Activated T-cell treated with anti-CD3 and anti-CD28 coated beads, Interleukin-2, amount 50 U/mL, for 1 hour (primary cell): ENCODE results near the gene SCAPER.
"Not testable (repeated sequence)": the region's sequence is repeated elsewhere in the genome, so short reads cannot be mapped to it uniquely, and the experiment has no call there.

ENCODE experiments used
- DNase-seq: peaks from one replicate; pipeline ENCODE4 v3.0.0-alpha.2; 2020

Gene SCAPER

DNA sequence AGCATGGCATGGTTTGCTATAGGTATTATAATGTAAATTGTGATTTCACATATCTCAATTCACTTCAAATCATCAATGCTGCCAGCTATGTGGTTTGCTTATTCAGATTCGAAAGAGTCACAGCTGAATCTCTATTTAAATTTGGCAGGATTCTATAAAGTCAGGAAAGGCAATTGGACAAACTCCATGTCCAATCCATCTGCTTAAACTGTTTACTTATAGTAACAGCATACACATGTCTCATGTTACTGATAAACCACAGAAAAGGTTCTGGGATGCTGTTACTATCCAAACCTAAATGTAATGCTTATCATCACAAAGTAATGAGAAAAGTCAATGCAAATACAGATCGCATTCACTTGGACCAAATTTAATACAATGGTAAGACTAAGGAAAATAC is 338.9 kb downstream of the SCAPER start:
- DNase-seq, result no peak

DNA sequence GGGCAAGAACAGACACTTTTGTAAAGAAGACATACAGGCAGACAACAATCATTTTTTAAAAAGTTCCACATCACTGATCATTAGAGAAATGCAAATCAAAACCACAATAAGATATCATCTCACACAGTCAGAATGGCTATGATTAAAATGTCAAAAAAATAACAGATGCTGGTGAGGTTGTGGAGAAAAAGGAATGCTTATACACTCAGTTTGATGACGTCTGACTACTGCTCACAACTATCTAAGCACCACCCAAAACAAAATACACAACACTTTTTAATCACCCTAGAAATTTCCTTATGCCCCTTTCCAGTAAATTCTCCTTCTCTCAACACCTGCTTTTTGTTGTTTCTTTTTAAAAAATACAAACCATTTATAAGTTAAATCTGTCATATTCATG is 339.8 kb downstream of the SCAPER start:
- no peak for DNase-seq

DNA sequence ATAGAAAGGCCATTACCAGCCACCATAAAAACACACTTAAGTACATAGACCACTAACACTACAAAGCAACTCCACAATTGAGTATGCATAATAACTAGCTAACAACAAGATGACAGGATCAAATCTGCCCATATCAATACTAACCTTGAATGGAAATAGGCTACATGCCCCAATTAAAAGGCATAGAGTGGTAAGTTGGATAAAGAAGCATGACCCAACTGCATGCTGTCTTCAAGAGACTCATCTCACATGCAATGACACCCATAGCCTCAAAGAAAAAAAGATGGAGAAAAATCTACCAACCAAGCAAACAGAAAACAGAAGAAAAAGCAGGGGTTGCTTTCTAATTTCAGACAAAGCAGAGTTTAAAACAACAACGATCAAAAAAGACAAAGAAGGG is 349.9 kb downstream of the SCAPER start:
- no peak for DNase-seq

DNA sequence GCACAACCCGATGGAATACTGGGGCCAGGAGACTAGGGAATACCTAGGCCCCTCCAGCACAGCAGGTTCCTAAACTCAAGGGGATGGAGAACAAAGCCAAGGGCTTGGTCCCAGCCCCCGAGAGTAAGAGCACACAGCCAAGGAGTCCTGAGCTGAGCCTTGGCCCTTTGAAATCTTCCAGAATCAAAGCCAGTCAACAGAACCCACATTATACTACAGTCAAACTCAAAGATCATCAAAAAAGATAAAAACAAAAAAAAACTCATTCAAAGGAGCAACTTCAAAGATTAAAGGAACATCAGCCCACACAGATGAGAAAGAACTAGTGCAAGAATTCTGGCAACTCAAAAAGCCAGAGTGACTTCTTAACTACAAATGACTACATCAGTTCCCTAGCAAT is 351.6 kb downstream of the SCAPER start:
- DNase-seq, result no peak

DNA sequence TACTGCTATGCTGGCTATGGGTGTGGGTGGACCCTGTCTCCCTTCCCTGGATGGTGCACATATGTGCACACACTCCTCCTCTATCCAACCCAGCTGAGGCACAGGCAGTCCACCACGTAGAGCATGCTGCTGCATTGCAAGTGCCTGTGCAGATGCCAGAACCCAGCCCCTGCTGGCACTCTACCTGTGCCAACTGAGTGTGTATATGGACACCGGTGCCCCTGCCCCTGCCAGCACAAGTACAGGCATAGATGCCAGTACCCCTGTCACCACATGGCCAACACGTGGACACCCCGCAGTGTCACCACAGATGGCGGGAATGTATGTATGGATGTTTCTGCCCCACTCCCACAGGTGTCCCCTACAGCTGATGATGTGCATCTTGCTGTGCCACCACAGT is 352.0 kb downstream of the SCAPER start:
- DNase-seq, result no peak

DNA sequence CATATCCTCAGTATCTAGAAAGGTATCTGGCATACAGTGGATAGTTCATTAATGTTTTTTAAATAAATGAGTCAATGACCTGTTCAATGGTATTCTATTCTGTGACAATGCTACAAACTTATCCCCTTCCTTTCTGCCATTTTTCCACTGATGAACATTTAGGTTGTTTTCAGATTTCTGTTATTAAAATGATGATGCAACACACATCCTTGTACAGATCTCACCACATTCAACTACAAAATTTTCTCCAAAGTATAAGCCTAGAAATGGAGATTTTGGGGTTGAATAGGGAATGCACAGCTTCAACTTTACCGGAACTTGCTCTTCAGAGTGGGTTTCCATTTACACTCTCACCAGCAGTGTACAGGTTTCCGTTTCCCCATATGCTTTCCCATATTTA is 358.3 kb downstream of the SCAPER start:
- DNase-seq, result no peak

DNA sequence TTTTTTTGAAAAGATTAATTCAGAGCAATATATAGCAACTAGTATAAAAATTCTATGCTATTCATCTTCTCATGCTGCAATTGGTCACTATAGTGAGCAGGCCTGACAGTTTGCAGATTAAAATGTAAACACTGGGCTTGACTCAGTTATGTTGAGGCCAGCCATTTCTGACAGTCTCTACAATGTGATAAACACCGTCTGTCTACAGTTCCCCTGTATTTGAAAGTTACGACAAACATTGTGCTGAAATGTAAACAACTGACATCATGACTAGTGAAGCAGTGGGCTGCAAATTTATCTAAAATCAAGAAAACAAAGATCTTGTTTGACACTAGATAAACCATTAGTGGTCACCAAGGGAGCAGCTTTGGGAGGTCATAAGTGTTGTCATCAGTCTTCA is 371.1 kb downstream of the SCAPER start:
- DNase-seq, result no peak

DNA sequence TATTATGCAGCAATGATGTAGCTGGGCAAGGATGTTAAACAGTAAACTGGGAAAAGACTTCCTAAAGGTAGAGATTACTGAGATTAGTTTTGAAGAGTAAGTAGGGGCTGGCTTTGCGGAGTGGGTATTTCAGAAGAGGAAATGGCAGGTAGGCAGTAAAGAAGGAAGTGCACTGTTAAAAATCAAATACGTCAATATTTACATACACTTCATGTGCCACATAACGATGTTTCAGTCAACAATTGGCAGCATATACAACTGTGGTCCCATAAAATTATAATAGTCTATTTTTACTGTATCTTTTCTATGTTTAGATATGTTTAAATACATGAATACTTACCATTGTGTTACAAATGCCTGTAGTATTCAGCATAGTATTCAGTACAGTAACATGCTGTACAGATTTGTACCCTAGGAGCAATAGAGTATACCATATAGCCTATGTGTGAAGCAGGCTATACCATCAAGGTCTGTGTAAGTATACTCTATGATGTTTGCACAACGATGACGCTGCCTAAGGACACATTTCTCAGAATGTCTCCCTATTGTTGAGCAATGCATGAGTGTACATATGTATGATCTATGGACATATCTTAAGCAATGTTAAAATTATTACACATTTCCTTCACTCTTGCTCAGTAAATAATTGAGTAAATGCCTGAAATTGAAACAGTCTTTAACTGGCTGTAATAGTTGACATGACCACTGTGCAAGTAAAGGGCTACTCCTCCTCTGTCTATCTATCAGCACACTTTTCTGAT is 371.9 kb downstream of the SCAPER start:
- no peak for DNase-seq

DNA sequence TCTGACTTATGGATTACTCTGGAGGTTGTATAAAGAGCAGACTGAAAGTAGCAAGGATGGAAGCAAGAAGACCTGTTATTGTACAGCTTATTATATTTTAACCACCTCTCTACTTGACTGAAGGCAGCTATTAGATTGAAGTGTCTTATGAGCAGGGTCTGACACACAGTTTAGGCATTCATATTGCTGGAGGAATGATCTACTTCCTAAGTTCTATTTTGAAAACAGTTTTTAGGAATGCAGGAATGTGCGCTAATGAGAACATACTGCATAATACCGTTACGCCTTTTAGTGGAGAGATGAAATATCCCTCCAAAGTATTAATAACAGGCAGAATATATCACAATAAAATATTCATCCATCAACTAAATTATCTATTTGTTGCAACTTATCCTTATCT is 375.2 kb downstream of the SCAPER start:
- DNase-seq, result no peak

DNA sequence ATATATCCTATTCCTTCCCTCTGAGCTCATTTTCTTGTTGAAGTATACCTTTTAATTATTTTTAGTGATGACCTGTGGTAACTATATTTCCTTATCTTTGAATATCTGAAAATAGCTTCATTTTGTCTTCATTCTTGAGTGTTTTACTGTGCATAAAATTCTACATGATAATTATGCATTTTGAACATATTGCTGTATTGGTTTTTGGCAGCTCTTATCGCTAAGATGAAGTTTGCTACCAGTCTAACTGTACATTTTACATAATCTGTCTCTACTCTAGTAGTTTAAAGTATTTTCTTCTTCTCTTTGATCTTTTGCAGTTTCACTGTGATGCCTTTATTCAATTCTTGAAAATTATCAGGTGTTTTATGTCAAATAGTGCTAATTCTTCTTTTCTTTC is 379.0 kb downstream of the SCAPER start:
- DNase-seq, result no peak

DNA sequence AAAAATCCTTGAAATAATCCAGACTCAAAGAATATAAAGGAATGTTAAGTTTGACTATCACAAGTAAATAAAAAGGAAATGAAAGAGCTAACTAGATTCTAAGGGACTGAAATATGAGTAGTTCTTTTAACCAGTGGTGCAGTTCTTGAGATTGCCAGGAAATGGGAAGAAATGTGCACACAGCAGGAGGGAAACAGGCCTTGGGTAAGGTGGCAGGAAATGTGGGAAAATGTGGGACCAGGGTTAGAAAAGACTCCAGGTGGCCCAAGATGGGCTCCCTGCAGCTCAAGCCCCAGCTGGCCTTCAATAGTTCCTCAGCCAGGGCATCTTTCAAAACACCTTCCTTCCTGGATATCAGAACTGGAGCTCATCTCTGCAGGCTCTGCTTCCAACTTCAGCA is 387.2 kb downstream of the SCAPER start:
- DNase-seq, result no peak

DNA sequence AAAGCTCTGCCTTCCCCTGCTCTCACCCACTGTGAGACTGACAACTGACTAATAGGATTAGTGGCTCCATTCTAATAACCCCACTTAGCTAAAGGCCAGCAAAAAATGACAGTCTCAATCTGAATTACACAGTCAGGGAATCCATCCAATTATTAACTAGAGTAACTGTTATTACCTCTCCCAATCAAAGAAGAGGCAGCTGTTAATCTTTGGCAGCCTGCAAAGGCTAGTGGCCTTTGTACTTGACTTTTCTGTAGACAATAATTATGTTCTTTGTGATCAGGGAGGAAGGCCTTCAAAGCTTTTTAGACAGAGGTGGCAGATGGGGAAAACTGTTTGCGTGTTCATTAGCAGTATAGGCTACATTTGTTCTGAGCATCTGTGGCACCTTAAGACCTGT is 390.9 kb downstream of the SCAPER start:
- no peak for DNase-seq

DNA sequence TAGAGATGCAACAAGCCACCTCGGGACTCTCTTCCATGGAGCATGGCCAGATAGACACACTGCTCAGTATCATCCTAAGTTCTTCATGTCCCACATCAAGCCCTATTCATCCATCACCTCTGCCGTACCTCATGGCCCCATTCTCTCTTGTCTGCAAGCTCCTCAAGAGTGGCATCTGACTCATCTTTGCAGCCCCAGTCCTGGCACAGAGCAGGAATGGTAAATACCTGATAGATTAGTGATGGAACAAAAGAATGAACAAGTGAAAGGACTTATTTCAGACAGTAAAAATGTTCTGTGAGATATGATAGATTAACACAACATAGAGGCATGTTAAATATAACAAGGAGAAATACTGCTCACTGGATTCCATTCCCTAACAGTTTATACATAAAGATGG is 392.2 kb downstream of the SCAPER start:
- no peak for DNase-seq

DNA sequence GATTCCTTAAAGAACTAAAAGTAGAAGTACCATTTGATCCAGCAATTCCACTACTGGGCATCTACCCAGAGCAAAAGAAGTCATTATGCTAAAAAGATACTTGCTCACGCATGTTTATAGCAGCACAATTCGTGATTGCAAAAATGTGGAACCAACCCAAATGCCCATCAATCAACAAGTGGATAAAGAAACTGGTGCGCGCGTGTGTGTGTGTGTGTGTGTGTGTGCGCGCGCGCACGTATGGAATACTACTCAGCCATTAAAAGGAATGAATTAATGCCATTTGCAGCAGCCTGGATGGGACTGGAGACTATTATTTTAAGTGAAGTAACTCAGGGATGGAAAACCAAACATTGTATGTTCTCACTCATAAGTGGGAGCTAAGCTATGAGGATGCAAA is 394.5 kb downstream of the SCAPER start:
- DNase-seq, result not testable (repeated sequence)

DNA sequence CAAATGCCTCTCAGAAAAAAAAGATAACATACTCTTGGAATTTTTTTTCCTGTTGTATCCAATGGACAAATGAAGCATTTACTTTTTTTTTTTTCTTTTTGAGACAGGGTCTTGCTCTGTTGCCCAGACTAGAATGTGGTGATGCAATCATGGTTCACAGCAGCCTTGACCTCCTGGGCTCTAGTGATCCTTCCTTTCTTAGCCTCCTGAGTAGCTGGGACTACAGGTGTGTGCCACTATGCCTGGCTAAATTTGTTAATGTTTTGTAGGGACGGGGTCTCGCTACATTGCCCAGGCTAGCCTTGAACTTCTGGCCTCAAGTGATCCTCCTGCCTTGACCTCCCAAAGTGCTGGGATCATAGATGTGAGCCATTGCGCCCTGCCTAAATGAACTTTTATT is 401.3 kb downstream of the SCAPER start:
- no peak for DNase-seq

DNA sequence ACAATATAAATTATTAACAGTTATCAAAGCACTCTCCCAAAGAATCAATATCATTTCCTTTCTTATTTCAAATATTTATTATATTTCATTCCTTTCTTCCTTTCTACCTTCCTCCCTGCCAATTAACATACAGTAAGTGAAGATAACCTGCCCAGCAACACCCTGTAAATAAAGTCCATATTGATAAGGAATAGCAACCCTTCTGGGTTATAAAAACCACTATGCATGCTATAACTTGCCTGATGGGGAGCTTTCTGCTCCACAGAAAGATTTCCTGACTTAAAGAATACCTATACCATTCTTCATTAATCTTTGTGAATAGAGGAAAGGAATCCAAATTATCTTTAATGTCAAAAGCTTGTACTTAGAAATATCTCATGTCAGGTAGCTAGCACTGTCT is 402.0 kb downstream of the SCAPER start:
- no peak for DNase-seq

DNA sequence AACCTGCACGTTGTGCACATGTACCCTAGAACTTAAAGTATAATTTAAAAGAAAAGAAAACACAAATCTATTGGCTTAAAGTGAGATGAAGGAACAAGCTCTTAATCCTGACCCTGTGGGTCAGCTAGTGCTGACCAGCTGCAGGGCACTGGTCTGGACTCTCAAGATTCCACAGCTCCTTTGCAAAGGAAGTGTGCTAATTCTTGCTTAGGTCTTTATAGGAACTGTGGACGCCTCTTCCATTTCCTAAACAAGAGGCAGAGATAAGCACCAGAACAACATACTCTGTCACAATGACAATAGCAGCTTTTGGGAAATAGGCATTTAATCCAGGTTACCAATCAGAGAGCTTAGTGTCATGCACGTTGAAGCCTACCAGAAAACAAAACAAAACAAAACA is 402.5 kb downstream of the SCAPER start:
- DNase-seq, result no peak

DNA sequence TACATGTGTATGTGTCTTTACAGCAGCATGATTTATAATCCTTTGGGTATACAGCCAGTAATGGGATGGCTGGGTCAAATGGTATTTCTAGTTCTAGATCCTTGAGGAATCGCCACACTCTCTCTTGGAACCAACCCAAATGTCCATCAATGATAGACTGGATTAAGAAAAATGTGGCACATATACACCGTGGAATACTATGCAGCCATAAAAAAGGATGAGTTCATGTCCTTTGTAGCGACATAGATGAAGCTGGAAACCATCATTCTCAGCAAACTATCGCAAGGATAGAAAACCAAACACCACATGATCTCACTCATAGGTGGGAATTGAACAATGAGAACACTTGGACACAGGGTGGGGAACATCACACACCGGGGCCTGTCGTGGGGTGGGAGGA is 403.0 kb downstream of the SCAPER start:
- not testable (repeated sequence) for DNase-seq

DNA sequence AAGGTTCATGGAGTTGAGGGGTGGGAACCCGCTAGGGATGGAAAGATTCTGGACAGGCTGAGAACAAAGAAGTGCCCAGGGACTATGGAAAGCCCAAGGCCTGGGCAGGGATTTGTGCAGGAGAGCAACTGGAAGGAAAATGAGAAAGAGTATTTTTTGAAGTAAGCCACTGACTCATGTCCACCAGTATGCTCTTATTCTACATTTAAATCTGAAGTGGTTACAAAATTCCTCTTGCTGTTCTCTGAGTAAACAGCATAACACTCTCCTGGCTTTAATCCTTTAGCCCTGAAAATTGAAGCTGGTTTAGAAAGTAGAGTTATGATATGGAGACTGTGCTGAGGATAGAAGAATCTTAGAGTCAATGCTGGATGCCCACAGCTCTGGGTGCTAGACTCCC is 403.4 kb downstream of the SCAPER start:
- DNase-seq, result no peak

DNA sequence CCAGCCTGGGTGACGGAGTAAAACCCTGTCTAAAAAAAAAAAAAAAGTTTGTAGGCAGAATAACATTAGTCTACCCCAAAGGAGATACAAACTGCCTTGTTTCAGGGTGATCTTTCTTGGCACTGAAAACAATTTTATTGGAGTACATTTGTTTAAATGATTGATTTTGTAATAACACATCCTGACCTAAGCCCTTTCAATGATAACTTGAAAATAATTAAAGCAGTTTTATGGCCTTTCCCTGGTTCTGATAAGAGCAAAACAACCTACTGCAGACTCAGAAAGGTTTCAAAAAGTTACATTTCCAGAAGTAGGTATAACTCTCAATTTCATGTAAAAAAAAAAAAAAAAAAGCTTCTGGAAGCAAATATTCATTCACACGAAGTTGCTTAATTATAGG is 404.1 kb downstream of the SCAPER start:
- DNase-seq, result no peak

DNA sequence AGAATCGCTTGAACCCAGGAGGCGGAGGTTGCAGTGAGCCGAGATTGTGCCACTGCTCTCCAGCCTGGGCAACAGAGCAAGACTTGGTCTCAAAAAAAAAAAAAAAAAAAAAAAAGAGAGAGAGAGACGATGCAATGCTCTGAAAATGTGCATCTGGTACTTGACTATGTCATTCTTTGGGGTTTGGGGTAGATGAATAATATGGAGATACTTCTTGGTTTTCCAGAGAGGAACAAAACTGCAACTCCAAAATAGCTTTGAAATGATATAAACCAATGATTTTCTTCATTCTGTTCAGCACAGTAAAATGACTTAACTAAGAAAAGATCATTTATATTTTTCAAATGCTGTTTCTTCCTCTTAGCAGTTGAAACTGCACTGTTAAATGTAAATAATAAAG is 409.7 kb downstream of the SCAPER start:
- no peak for DNase-seq

DNA sequence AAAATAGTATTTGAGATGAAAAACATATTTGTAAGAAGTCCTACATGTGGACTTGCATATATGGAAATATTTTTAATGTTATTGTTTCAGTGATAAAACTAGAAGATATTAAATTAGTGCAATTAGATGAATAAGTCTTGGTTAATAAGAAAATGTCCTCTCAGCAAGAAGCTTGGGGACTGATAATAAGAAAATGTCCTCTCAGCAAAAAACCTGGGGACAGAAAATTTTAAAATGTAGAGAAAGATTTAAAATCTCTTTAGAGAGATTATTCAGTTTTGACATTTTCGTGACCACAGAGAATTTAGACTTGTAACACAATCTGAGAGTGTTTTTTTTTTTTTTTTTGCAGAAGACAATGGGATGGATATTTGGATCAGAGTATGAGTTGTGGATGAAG is 412.6 kb downstream of the SCAPER start:
- no peak for DNase-seq

DNA sequence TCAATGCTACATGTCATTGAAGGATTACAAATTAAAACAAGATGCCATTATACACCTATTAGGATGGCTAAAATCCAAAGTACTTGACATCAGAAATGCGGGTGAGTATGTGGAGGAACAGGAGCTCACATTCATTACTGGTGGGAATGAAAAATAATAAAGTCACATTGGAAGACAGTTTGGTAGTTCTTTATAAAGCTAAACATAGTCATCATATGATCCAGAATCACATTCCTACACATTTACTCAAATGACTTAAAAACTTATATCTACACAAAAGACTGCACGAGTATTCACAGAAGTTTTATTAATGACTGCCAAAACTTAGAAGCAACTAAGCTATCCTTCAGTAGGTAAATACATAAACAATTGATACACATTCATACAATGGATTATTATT is 421.4 kb downstream of the SCAPER start:
- DNase-seq, result no peak

DNA sequence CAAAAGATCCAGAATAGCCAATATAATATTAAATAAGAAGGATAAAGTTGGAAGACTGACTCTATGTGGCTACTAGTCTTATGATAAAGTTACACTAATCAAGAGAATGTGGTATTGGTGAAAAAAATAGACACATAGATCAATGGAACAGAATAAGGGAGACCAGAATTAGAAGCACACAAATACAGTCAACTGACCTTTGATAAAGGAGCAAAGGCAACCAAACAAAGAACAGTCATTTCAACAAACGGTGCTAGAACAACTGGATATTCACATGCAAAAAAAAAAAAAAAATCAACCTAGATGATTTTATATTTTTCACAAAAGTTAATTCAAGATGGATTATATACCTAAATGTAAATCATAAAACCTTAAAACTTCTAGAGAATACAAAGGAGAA is 422.1 kb downstream of the SCAPER start:
- DNase-seq, result no peak

DNA sequence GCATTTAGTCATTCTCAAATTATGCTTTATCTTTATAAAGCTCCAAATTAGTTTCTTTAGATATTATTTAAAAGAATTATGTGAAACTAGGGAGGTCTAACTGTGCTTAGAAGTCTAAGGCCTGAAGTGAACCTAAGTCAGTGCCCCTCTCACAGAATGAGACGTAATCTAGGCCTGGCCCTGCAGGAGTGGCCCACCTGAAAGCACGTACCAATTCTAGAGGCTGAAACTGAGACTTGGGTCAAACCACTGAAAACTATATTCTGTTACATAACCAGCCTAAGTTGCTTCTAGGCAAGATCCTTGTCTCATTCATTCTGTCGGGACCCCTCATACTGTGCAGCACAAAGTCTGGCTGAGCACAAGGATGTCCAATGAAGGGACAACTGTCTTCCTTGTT is 424.9 kb downstream of the SCAPER start:
- no peak for DNase-seq

DNA sequence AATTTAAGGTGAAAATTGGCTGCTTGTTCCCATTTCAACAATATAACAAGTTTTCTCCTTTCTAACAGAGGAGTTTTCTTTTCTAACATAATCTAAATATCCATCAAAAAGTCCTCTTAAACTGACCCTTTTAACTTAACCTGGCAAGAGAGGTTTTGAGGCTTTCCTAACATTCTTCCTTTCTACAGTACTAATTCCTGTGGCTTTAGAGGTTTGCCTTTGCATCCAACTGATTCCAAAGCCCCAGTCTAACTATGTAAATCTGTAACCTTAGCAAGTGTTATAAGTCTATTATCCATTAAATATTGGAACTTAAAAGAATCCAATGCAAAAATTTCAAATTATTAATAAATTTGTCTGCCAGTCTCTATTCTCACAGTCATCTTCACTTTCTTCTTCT is 434.4 kb downstream of the SCAPER start:
- no peak for DNase-seq
